Mesenchymal stem cell (in vitro differentiated cells and primary cell): ENCODE results near the gene CTNND1. TPM values are rescaled to one million over a fixed set of nuclear protein-coding genes. Genes with fewer than 3 reads are reported as not detected.
A peak's percentile ranks its signal among the peaks of the same experiment; 100 is the strongest.

Experiments used
- DNase-seq: peaks from one replicate; pipeline ENCODE4 v3.0.0-alpha.2; 2013
- H2AFZ ChIP-seq: one replicate; pipeline ENCODE4 v1.6.1; 2013; ENCODE audit warnings: low read depth, mild to moderate bottlenecking, control low read depth, inconsistent platforms, low read length, moderate library complexity
- H2AK5ac ChIP-seq: 2 replicates; pipeline ENCODE4 v1.6.1; 2013; ENCODE audit warnings: low read length, moderate library complexity, mild to moderate bottlenecking, inconsistent platforms; ENCODE audit not compliant: severe bottlenecking
- H2BK120ac ChIP-seq: one replicate; pipeline ENCODE4 v1.6.1; 2013; ENCODE audit warnings: low read depth, mild to moderate bottlenecking, inconsistent platforms, low read length, moderate library complexity
- H2BK12ac ChIP-seq, 2 experiments: one replicate each; pipeline ENCODE4 v1.6.1; 2013; ENCODE audit warnings: inconsistent platforms in 2 of 2, low read length in 2 of 2, mild to moderate bottlenecking in 2 of 2, moderate library complexity in 2 of 2, control low read depth in 1 of 2
- H2BK15ac ChIP-seq: one replicate; pipeline ENCODE4 v1.6.1; 2013; ENCODE audit warnings: mild to moderate bottlenecking, low read depth, inconsistent platforms; ENCODE audit not compliant: poor library complexity, severe bottlenecking
- H2BK5ac ChIP-seq: 2 replicates; pipeline ENCODE4 v1.6.1; 2013; ENCODE audit warnings: low read depth, mild to moderate bottlenecking, low read length, control low read depth, inconsistent platforms; ENCODE audit not compliant: poor library complexity, severe bottlenecking
- H3K14ac ChIP-seq, 2 experiments: one replicate each; pipeline ENCODE4 v1.6.1; 2013; ENCODE audit warnings: inconsistent platforms in 2 of 2, low read length in 2 of 2, control low read depth in 1 of 2, mild to moderate bottlenecking in 1 of 2, moderate library complexity in 1 of 2
- H3K18ac ChIP-seq, 2 experiments: one replicate each; pipeline ENCODE4 v1.6.1; 2013; ENCODE audit warnings: inconsistent platforms in 2 of 2, low read length in 2 of 2, control low read depth in 1 of 2, low read depth in 1 of 2, mild to moderate bottlenecking in 1 of 2
- H3K23ac ChIP-seq, 2 experiments: one replicate each; pipeline ENCODE4 v1.6.1; 2013; ENCODE audit warnings: inconsistent platforms in 2 of 2, low read length in 2 of 2, mild to moderate bottlenecking in 2 of 2, moderate library complexity in 2 of 2, control low read depth in 1 of 2
- H3K27ac ChIP-seq: 2 replicates; pipeline ENCODE4 v1.5.1; 2013; ENCODE audit warnings: mild to moderate bottlenecking, moderate library complexity, low read length, control low read depth, inconsistent platforms; ENCODE audit not compliant: poor library complexity, severe bottlenecking
- H3K27me3 ChIP-seq, 2 experiments: 2 replicates each; pipeline versions ENCODE4 v1.6.1 to v1.7.0; 2013; ENCODE audit warnings: low read length in 2 of 2, mild to moderate bottlenecking in 2 of 2, moderate library complexity in 2 of 2, control low read depth in 1 of 2, inconsistent platforms in 1 of 2; ENCODE audit not compliant: control insufficient read depth in 1 of 2, insufficient read depth in 1 of 2
- H3K36me3 ChIP-seq, 2 experiments: 2 replicates each; pipeline versions ENCODE4 v1.6.1 to v1.7.0; 2013; ENCODE audit warnings: low read length in 2 of 2, control low read depth in 1 of 2, inconsistent platforms in 1 of 2, low read depth in 1 of 2, mild to moderate bottlenecking in 1 of 2; ENCODE audit not compliant: insufficient read depth in 2 of 2, control insufficient read depth in 1 of 2
- H3K4ac ChIP-seq, 2 experiments: one replicate each; pipeline ENCODE4 v1.6.1; 2013; ENCODE audit warnings: inconsistent platforms in 2 of 2, low read length in 2 of 2, mild to moderate bottlenecking in 2 of 2, moderate library complexity in 2 of 2, control low read depth in 1 of 2, low read depth in 1 of 2
- H3K4me1 ChIP-seq: 2 replicates; pipeline ENCODE4 v1.6.1; 2013; ENCODE audit warnings: low read depth, low read length, control low read depth; ENCODE audit not compliant: control insufficient read depth, insufficient read depth
- H3K4me2 ChIP-seq: 2 replicates; pipeline ENCODE4 v1.6.1; 2013; ENCODE audit warnings: low read length, mild to moderate bottlenecking, inconsistent platforms; ENCODE audit not compliant: poor library complexity, severe bottlenecking
- H3K4me3 ChIP-seq, 2 experiments: 2 replicates each; pipeline versions ENCODE4 v1.5.1 to v1.7.0; 2013; ENCODE audit warnings: low read length in 2 of 2, mild to moderate bottlenecking in 2 of 2, control low read depth in 1 of 2, low read depth in 1 of 2; ENCODE audit not compliant: insufficient read depth in 1 of 2
- H3K79me1 ChIP-seq: replicated peaks from 2 replicates; pipeline ENCODE4 v1.6.1; 2013; ENCODE audit warnings: mild to moderate bottlenecking, control low read depth, low read length, inconsistent platforms; ENCODE audit not compliant: poor library complexity, severe bottlenecking
- H3K9ac ChIP-seq: 2 replicates; pipeline ENCODE4 v1.7.0; 2013; ENCODE audit warnings: mild to moderate bottlenecking, low read length, moderate library complexity
- H3K9me3 ChIP-seq: 2 replicates; pipeline ENCODE4 v1.7.0; 2013; ENCODE audit warnings: mild to moderate bottlenecking, low read length; ENCODE audit not compliant: control insufficient read depth
- H4K8ac ChIP-seq: one replicate; pipeline ENCODE4 v1.6.1; 2013; ENCODE audit warnings: inconsistent platforms, mild to moderate bottlenecking, low read length, moderate library complexity
- H4K91ac ChIP-seq: one replicate; pipeline ENCODE4 v1.6.1; 2013; ENCODE audit warnings: mild to moderate bottlenecking, low read length, inconsistent platforms
- WGBS: methylation state at CpG from one replicate; pipeline ENCODE4 v1.1.7; 2013; ENCODE audit warnings: mixed read lengths; 5-methylcytosine and 5-hydroxymethylcytosine counted together
- polyA plus RNA-seq, 2 experiments: library from polyadenylated mRNA; stranded (reverse); fragments of 200-250 nt; gene quantifications; one replicate each; pipeline ENCODE4 v1.2.3, GENCODE V29; 2013

Gene CTNND1, protein sequence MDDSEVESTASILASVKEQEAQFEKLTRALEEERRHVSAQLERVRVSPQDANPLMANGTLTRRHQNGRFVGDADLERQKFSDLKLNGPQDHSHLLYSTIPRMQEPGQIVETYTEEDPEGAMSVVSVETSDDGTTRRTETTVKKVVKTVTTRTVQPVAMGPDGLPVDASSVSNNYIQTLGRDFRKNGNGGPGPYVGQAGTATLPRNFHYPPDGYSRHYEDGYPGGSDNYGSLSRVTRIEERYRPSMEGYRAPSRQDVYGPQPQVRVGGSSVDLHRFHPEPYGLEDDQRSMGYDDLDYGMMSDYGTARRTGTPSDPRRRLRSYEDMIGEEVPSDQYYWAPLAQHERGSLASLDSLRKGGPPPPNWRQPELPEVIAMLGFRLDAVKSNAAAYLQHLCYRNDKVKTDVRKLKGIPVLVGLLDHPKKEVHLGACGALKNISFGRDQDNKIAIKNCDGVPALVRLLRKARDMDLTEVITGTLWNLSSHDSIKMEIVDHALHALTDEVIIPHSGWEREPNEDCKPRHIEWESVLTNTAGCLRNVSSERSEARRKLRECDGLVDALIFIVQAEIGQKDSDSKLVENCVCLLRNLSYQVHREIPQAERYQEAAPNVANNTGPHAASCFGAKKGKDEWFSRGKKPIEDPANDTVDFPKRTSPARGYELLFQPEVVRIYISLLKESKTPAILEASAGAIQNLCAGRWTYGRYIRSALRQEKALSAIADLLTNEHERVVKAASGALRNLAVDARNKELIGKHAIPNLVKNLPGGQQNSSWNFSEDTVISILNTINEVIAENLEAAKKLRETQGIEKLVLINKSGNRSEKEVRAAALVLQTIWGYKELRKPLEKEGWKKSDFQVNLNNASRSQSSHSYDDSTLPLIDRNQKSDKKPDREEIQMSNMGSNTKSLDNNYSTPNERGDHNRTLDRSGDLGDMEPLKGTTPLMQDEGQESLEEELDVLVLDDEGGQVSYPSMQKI
- 66.8 TPM for polyA plus RNA-seq (2013, experiment 1 of 2)
- 64.0 TPM for polyA plus RNA-seq (2013, experiment 2 of 2)

DNA sequence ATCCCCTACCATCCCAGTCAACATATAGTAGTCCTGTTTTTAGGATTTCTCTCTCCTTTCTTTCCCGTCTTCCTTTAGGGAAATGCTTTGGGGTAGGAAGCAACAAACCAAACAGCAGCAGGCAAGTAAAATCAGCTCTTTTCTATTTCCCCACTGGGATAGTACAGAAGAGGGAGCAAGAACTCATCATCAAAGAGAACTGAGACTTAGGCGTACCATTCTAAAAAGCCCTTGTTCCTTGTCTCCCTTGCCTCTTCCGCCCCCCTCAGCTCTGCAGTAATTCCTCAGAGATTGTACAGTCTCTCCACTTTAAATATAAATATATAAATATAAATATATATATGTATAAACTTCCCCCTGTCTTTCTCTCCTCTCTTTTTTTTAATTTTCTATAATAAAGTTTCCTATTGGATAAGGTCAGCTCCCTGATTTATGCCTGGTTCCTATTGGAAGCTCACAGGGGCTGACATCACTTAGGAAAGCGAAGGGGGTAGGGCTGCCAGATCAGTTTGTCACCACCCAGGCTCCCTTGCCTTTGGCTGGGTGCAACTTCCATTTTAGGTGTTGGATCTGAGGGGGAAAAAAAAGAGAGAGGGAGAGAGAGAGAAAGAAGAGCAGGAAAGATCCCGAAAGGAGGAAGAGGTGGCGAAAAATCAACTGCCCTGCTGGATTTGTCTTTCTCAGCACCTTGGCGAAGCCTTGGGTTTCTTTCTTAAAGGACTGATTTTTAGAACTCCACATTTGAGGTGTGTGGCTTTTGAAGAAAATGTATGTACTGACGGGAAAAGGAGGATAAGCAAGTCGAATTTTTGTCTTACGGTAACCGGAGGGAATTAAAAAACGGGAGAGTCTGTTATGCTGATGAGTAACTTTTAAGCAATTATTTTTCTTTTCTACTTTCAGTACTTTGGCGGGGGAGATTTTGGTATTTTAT is at the start of gene CTNND1:
CTNND1 (plus strand) TSS at position 502 of the 934 bp plus-strand sequence. CDS start 29,677 bp downstream, outside the sequence.
- Histone ChIP-seq H3K23ac (no peak within 1 kb of the TSS), H3K9ac (peak within 1 kb of the TSS; percentile 100), H3K4me1 (peaks cover 6% of the 10 kb centered on the region), H3K79me1 (peaks cover 4% of the 10 kb centered on the region), H3K27me3 (no peaks in the 10 kb centered on the region), H2BK12ac (no peak within 1 kb of the TSS), H4K91ac (no peak within 1 kb of the TSS), H3K9me3 (no peaks in the 10 kb centered on the region), H2AK5ac (peak within 1 kb of the TSS; percentile 78), H2BK120ac (peak within 1 kb of the TSS; percentile 29), H2BK15ac (peak within 1 kb of the TSS; percentile 26), H3K14ac (peak within 1 kb of the TSS in 1 of 2 experiments; percentile 96), H3K4me2 (peak within 1 kb of the TSS; percentile 41), H3K18ac (peak within 1 kb of the TSS in 1 of 2 experiments; percentile 75), H2AFZ (no peak within 1 kb of the TSS), H3K27ac (peak within 1 kb of the TSS; percentile 95), H2BK5ac (peak within 1 kb of the TSS; percentile 88), H3K4me3 (peak within 1 kb of the TSS; percentile 38 to 96), H3K36me3 (no peaks in the 10 kb centered on the region), H3K4ac (peak within 1 kb of the TSS in 1 of 2 experiments; percentile 57), H4K8ac (peak within 1 kb of the TSS; percentile 55)
- WGBS = 6% methylated on average over 10 of the region's 13 CpGs
- peak; percentile 99 for DNase-seq

DNA sequence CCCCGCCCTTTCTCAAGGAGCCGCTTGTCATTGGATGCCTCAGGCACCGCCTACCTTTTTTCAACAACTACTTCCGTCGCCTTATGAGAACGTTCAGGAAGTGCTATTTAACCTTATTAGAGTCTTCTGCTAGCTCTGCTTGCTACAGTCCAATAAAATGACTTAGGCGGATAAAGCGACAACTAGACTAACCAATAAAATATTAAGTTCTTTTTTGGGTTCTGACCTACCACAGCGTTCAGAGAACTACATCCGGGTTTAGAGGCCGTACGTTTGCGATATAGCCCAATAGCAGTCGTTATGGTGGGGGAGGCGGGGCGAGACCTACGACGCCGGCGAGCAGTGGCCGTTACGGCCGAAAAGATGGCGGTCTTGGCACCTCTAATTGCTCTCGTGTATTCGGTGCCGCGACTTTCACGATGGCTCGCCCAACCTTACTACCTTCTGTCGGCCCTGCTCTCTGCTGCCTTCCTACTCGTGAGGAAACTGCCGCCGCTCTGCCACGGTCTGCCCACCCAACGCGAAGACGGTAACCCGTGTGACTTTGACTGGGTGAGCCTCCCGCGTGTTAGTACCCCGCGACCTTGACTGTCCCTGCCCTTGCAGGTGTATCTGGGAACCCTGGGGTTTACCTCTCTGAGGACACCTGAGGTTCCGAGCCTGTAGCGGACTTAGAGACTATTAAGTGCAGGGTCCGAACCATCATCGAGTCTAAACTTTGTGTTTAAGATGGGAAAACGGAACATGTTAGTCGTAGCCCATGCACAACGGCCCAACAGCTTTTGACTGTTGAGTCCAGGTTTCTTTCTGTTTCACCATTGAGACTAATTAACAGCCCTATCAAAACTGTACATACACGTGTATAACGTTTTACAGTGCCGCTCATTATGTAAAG is 49.1 kb upstream of the CTNND1 start, which contains the start of gene TMX2:
TMX2 (plus strand) TSS at position 338 of the 895 bp plus-strand sequence; CDS start at position 364, 26 bp downstream.
- WGBS = under 1% methylated on average over 53 of the region's 53 CpGs
- H3K23ac ChIP-seq = peak within 1 kb of the TSS in 1 of 2 experiments; percentile 46

GRCh38 chr11:57713835-57714234 is 47.8 kb upstream of the CTNND1 start:
- WGBS = 100% methylated on average over 2 of the region's 2 CpGs
- H4K8ac ChIP-seq = no peak overlapping the region

More for the DNA sequence above, 49.1 kb upstream of the CTNND1 start, which contains the start of gene TMX2:
- peak within 1 kb of the TSS; percentile 98 for H4K8ac ChIP-seq
- H3K18ac ChIP-seq = peak within 1 kb of the TSS; percentile 78 to 92
- peak within 1 kb of the TSS; percentile 82 for H2BK120ac ChIP-seq
- peak within 1 kb of the TSS in 1 of 2 experiments; percentile 55 for H2BK12ac ChIP-seq
- H2AK5ac ChIP-seq = no peak within 1 kb of the TSS
- peak within 1 kb of the TSS; percentile 90 to 92 for H3K4me3 ChIP-seq
- H4K91ac ChIP-seq = peak within 1 kb of the TSS; percentile 67
- peaks cover 10% of the 10 kb centered on the region for H3K4me1 ChIP-seq
- H3K4ac ChIP-seq = peak within 1 kb of the TSS; percentile 75 to 83
- H3K27me3 ChIP-seq = no peaks in the 10 kb centered on the region
- H3K9ac ChIP-seq = peak within 1 kb of the TSS; percentile 95
- peaks cover 17% of the 10 kb centered on the region for H3K79me1 ChIP-seq
- DNase-seq = peak; percentile 100
- H2BK15ac ChIP-seq = peak within 1 kb of the TSS; percentile 88
- H3K36me3 ChIP-seq = peaks cover 2 to 10% of the 10 kb centered on the region in 2 experiments
- peak within 1 kb of the TSS; percentile 94 for H3K4me2 ChIP-seq
- H2AFZ ChIP-seq = peak within 1 kb of the TSS; percentile 66
- H2BK5ac ChIP-seq = peak within 1 kb of the TSS; percentile 46
- H3K27ac ChIP-seq = peak within 1 kb of the TSS; percentile 38
- no peak within 1 kb of the TSS for H3K14ac ChIP-seq
- H3K9me3 ChIP-seq = no peaks in the 10 kb centered on the region

More at GRCh38 chr11:57713835-57714234, 47.8 kb upstream of the CTNND1 start:
- Histone ChIP-seq H2BK15ac (no peak overlapping the region), H2BK120ac (no peak overlapping the region), H3K4ac (no peak overlapping the region), H2BK5ac (no peak overlapping the region), H3K4me2 (peak overlapping the region; percentile 94), H4K91ac (no peak overlapping the region), H3K9ac (peak overlapping the region; percentile 95), H3K18ac (no peak overlapping the region), H3K14ac (no peak overlapping the region), H3K23ac (no peak overlapping the region), H3K36me3 (peaks cover 4 to 9% of the 10 kb centered on the region in 2 experiments), H3K79me1 (peaks cover 14% of the 10 kb centered on the region), H2AK5ac (no peak overlapping the region), H2AFZ (no peak overlapping the region), H3K27me3 (no peaks in the 10 kb centered on the region), H3K9me3 (no peaks in the 10 kb centered on the region), H2BK12ac (no peak overlapping the region), H3K27ac (no peak overlapping the region), H3K4me1 (peaks cover 10% of the 10 kb centered on the region), H3K4me3 (peak overlapping the region in 1 of 2 experiments; percentile 90)
- DNase-seq = no peak
